OCI-LY1 (cell line): ENCODE results near the gene CHST12.

Source experiments
- CTCF ChIP-seq: fragments of 200-600 bp; sonication (generic), shearing (Covaris generic); IDR thresholded peaks from 2 replicates; pipeline ENCODE4 v1.5.1; 2017; ENCODE audit warnings: mild to moderate bottlenecking, antibody characterized with exemption, low read length, moderate library complexity, mixed read lengths
- EZH2 ChIP-seq: fragments of 200-600 bp; sonication (generic), shearing (Covaris generic); IDR thresholded peaks from 2 replicates; pipeline ENCODE4 v1.8.0; 2017; ENCODE audit warnings: borderline replicate concordance, mixed run types, mild to moderate bottlenecking, antibody characterized with exemption, low read length, moderate library complexity, mixed read lengths

GRCh38 chr7:2471396-2471795 is 68.0 kb downstream of the CHST12 start:
- TF ChIP-seq EZH2 (no peak), CTCF (no peak)
